KMS-11 (cell line): ENCODE results near the gene GDF9.

Experiments used
- H2AFZ ChIP-seq: fragments of 200-600 bp; sonication (generic); 2 replicates; pipeline ENCODE4 v1.6.1; 2016; ENCODE audit warnings: antibody characterized with exemption, mixed run types, low read depth
- H3K27ac ChIP-seq: fragments of 200-600 bp; sonication (generic); 2 replicates; pipeline ENCODE4 v1.6.1; 2016; ENCODE audit warnings: mild to moderate bottlenecking, mixed run types
- H3K27me3 ChIP-seq: fragments of 200-600 bp; sonication (generic); 2 replicates; pipeline ENCODE4 v1.6.1; 2017; ENCODE audit warnings: mild to moderate bottlenecking, low read depth, mixed run types, moderate library complexity; ENCODE audit not compliant: insufficient read depth
- H3K36me3 ChIP-seq: fragments of 200-600 bp; sonication (generic); 2 replicates; pipeline ENCODE4 v1.6.1; 2017; ENCODE audit warnings: mild to moderate bottlenecking, mixed run types; ENCODE audit not compliant: insufficient read depth
- H3K4me1 ChIP-seq: fragments of 200-600 bp; sonication (generic); 2 replicates; pipeline ENCODE4 v1.6.1; 2016; ENCODE audit warnings: mild to moderate bottlenecking, low read depth, mixed run types; ENCODE audit not compliant: poor library complexity, severe bottlenecking
- H3K4me2 ChIP-seq: fragments of 200-600 bp; sonication (generic); 2 replicates; pipeline ENCODE4 v1.7.0; 2016; ENCODE audit warnings: mild to moderate bottlenecking, mixed run types
- H3K4me3 ChIP-seq: fragments of 200-600 bp; sonication (generic); IDR thresholded peaks from 2 replicates; pipeline ENCODE4 v1.6.1; 2017; ENCODE audit warnings: low read depth, low read length, mixed read lengths; ENCODE audit not compliant: insufficient read depth
- H3K79me2 ChIP-seq: fragments of 200-600 bp; sonication (generic); 2 replicates; pipeline ENCODE4 v1.6.1; 2016; ENCODE audit warnings: low read depth, mixed run types; ENCODE audit not compliant: insufficient read depth
- H3K9ac ChIP-seq: fragments of 200-600 bp; sonication (generic); 2 replicates; pipeline ENCODE4 v1.6.1; 2016; ENCODE audit warnings: mild to moderate bottlenecking, mixed run types
- H4K20me1 ChIP-seq: fragments of 200-600 bp; sonication (generic); 2 replicates; pipeline ENCODE4 v1.6.1; 2016; ENCODE audit warnings: mild to moderate bottlenecking, mixed run types; ENCODE audit not compliant: insufficient read depth
- CTCF ChIP-seq: fragments of 200-600 bp; sonication (generic); conservative IDR thresholded peaks from 2 replicates; pipeline ENCODE4 v1.6.1; 2017; ENCODE audit warnings: low read depth, mild to moderate bottlenecking, antibody characterized with exemption, low read length, moderate library complexity, mixed read lengths

Gene GDF9

GRCh38 chr5:132905938-132906337, 39.7 kb upstream of the GDF9 start:
- no peak overlapping the region for H3K27ac ChIP-seq
- no peak overlapping the region for H2AFZ ChIP-seq
- no peak for TF ChIP-seq CTCF
- H3K4me3 ChIP-seq = no peak overlapping the region
- no peaks in the 10 kb centered on the region for H3K27me3 ChIP-seq
- no peak overlapping the region for H3K4me2 ChIP-seq
- H3K9ac ChIP-seq = no peak overlapping the region
- no peaks in the 10 kb centered on the region for H3K4me1 ChIP-seq
- no peaks in the 10 kb centered on the region for H3K79me2 ChIP-seq
- H3K36me3 ChIP-seq = no peaks in the 10 kb centered on the region
- no peaks in the 10 kb centered on the region for H4K20me1 ChIP-seq

GRCh38 chr5:132901730-132902129, 35.5 kb upstream of the GDF9 start:
- Histone ChIP-seq H2AFZ (no peak overlapping the region), H3K36me3 (no peaks in the 10 kb centered on the region), H3K27ac (no peak overlapping the region), H3K4me2 (no peak overlapping the region), H3K79me2 (no peaks in the 10 kb centered on the region), H3K9ac (no peak overlapping the region), H4K20me1 (no peaks in the 10 kb centered on the region), H3K4me3 (no peak overlapping the region), H3K27me3 (no peaks in the 10 kb centered on the region), H3K4me1 (peaks cover 11% of the 10 kb centered on the region)
- TF ChIP-seq CTCF = no peak

- H3K27ac ChIP-seq = no peak overlapping the region
- H3K4me2 ChIP-seq = no peak overlapping the region
- no peaks in the 10 kb centered on the region for H3K27me3 ChIP-seq
- no peak overlapping the region for H2AFZ ChIP-seq
- H3K9ac ChIP-seq = no peak overlapping the region
- no peaks in the 10 kb centered on the region for H4K20me1 ChIP-seq
- no peaks in the 10 kb centered on the region for H3K79me2 ChIP-seq
- H3K4me3 ChIP-seq = no peak overlapping the region
- H3K36me3 ChIP-seq = no peaks in the 10 kb centered on the region
- TF ChIP-seq CTCF = no peak
- peaks cover 18% of the 10 kb centered on the region for H3K4me1 ChIP-seq
Measured at GRCh38 chr5:132901036-132901435, 34.8 kb upstream of the GDF9 start.

DNA sequence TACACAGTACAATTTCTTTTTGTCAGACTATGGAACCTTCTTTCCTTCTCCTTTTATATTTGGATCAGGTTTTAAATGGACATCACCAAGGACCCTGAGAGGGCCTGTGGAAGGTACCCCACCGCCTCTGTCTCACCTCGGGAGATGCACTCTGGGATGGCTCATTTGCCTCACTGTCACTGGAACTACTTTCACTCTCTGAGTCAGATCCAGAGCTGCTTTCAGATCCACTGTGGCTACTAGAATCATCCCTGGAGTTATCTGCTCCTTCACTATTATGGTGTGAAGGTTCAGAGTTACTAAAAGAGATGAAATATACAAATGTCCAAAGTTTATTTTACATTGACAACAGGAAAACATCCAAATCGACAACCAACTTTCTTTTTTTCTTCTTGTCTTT, 31.8 kb upstream of the GDF9 start:
- Histone ChIP-seq H3K27me3 (no peaks in the 10 kb centered on the region), H3K4me2 (no peak overlapping the region), H3K4me1 (peaks cover 30% of the 10 kb centered on the region), H3K4me3 (no peak overlapping the region), H2AFZ (no peak overlapping the region), H3K36me3 (no peaks in the 10 kb centered on the region), H4K20me1 (no peaks in the 10 kb centered on the region), H3K9ac (no peak overlapping the region), H3K27ac (no peak overlapping the region; the same call in 1 of the 2 replicates), H3K79me2 (no peaks in the 10 kb centered on the region)
- TF ChIP-seq CTCF = no peak
